ENCODE data around the gene IFNGR2.

GRCh38 chr21:33370305-33370704, 32.9 kb upstream of the IFNGR2 start:
- TF ChIP-seq, protein P1, sequence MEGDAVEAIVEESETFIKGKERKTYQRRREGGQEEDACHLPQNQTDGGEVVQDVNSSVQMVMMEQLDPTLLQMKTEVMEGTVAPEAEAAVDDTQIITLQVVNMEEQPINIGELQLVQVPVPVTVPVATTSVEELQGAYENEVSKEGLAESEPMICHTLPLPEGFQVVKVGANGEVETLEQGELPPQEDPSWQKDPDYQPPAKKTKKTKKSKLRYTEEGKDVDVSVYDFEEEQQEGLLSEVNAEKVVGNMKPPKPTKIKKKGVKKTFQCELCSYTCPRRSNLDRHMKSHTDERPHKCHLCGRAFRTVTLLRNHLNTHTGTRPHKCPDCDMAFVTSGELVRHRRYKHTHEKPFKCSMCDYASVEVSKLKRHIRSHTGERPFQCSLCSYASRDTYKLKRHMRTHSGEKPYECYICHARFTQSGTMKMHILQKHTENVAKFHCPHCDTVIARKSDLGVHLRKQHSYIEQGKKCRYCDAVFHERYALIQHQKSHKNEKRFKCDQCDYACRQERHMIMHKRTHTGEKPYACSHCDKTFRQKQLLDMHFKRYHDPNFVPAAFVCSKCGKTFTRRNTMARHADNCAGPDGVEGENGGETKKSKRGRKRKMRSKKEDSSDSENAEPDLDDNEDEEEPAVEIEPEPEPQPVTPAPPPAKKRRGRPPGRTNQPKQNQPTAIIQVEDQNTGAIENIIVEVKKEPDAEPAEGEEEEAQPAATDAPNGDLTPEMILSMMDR (IDR thresholded peaks at IDR 0.05) = no peak
- no peak for TF ChIP-seq POLR2A (IDR thresholded peaks at IDR 0.05)
